OCI-LY7 (cell line): ENCODE measurements around the gene IL1A. TPM values are rescaled to one million over a fixed set of nuclear protein-coding genes. Genes with fewer than 3 reads are reported as not detected.

Experiments
- BruUV-seq: library from RNA; stranded (reverse); fragments of 400-500 nt; replicated peaks from 2 replicates; lab custom pipeline; 2021; lab: Mats Ljungman, UMichigan
- CTCF ChIA-PET: fragments of 300-600 bp; sonication (Branson Sonifier 250); formaldehyde crosslinking; loops from one replicate; lab custom pipeline; 2022; ENCODE audit warnings: antibody characterized with exemption; ENCODE audit not compliant: unreplicated experiment; lab: Charles Lee
- POLR2A ChIA-PET: fragments of 300-600 bp; sonication (Branson Sonifier 250); formaldehyde crosslinking; loops from one replicate; lab custom pipeline; 2022; ENCODE audit warnings: antibody characterized with exemption; lab: Charles Lee
- DNase-seq: peaks from one replicate; pipeline ENCODE4 v3.0.0-alpha.2; 2015; ENCODE audit warnings: low spot score
- H2AFZ ChIP-seq: fragments of 200-600 bp; sonication (generic), shearing (Covaris generic); 2 replicates; pipeline ENCODE4 v1.6.1; 2014; ENCODE audit warnings: mild to moderate bottlenecking, antibody characterized with exemption, low read length, moderate library complexity
- H3K27ac ChIP-seq: fragments of 200-600 bp; sonication (generic); 2 replicates; pipeline ENCODE4 v1.5.1; 2014; ENCODE audit warnings: mixed run types, low read depth, mild to moderate bottlenecking, moderate library complexity, low read length, inconsistent platforms; ENCODE audit not compliant: poor library complexity, severe bottlenecking
- H3K36me3 ChIP-seq: fragments of 200-600 bp; sonication (generic); 2 replicates; pipeline ENCODE4 v1.6.1; 2014; ENCODE audit warnings: mild to moderate bottlenecking, antibody characterized with exemption, low read length, moderate library complexity, mixed read lengths; ENCODE audit not compliant: insufficient read depth
- H3K4me1 ChIP-seq: fragments of 200-600 bp; sonication (generic); 2 replicates; pipeline ENCODE4 v1.5.1; 2014; ENCODE audit warnings: mild to moderate bottlenecking, low read length; ENCODE audit not compliant: insufficient read depth, poor library complexity, severe bottlenecking
- H3K4me2 ChIP-seq: fragments of 200-600 bp; sonication (generic); 2 replicates; pipeline ENCODE4 v1.6.1; 2014; ENCODE audit warnings: mild to moderate bottlenecking, low read length
- H3K4me3 ChIP-seq: fragments of 200-600 bp; sonication (generic); 2 replicates; pipeline ENCODE4 v1.5.1; 2014; ENCODE audit warnings: mild to moderate bottlenecking, low read depth, low read length; ENCODE audit not compliant: poor library complexity, severe bottlenecking
- H3K79me2 ChIP-seq: fragments of 200-600 bp; sonication (generic); 2 replicates; pipeline ENCODE4 v1.6.1; 2016; ENCODE audit warnings: low read depth, mild to moderate bottlenecking, low read length, moderate library complexity, mixed read lengths; ENCODE audit not compliant: insufficient read depth
- H3K9me2 ChIP-seq: fragments of 200-600 bp; sonication (generic); 2 replicates; pipeline ENCODE4 v1.6.1; 2016; ENCODE audit warnings: mild to moderate bottlenecking, low read length, mixed read lengths; ENCODE audit not compliant: insufficient read depth
- H3K9me3 ChIP-seq: fragments of 200-600 bp; sonication (generic); 2 replicates; pipeline ENCODE4 v1.6.1; 2014; ENCODE audit warnings: mild to moderate bottlenecking, mixed run types, low read length, mixed read lengths
- H4K20me1 ChIP-seq: fragments of 200-600 bp; sonication (generic); 2 replicates; pipeline ENCODE4 v1.6.1; 2014; ENCODE audit warnings: mild to moderate bottlenecking, antibody characterized with exemption, low read length, moderate library complexity, mixed read lengths; ENCODE audit not compliant: insufficient read depth
- CTCF ChIP-seq: fragments of 200-600 bp; sonication (generic); conservative IDR thresholded peaks from 2 replicates; pipeline ENCODE4 v1.5.1; 2014; ENCODE audit warnings: mild to moderate bottlenecking, antibody characterized with exemption, low read length, moderate library complexity, mixed read lengths
- EZH2phosphoT487 ChIP-seq: fragments of 200-600 bp; sonication (generic); IDR thresholded peaks from 2 replicates; pipeline ENCODE4 v1.6.1; 2018; ENCODE audit warnings: low read depth, borderline replicate concordance, mild to moderate bottlenecking, mixed run types, antibody characterized with exemption, low read length, moderate library complexity, mixed read lengths
- intact Hi-C: fragments of 100-400 bp; cut with micrococcal nuclease; formaldehyde crosslinking; loops from one replicate; pipeline ENCODE4 v1.10.0; 2022; ENCODE audit not compliant: unreplicated experiment
- total RNA-seq, 2 experiments: library from RNA; depleted of rRNA in 1 of 2; stranded (reverse); fragments of >200 nt in 1 of 2; shearing (Covaris generic) in 1 of 2; gene quantifications; 2 replicates each; pipeline ENCODE4 v1.2.3, GENCODE V29; 2014 to 2022

The IL1A gene
- total RNA-seq, 2 experiments from 2014 or later: not detected

- intact Hi-C loops: no loop called here
- no peak for TF ChIP-seq CTCF
- no peak for TF ChIP-seq EZH2phosphoT487
- BruUV-seq: no TSS peak
- Histone ChIP-seq H4K20me1 (no peaks in the 10 kb centered on the region), H3K4me1 (peaks cover 14% of the 10 kb centered on the region), H3K79me2 (no peaks in the 10 kb centered on the region), H3K9me2 (no peaks in the 10 kb centered on the region), H2AFZ (no peak overlapping the region), H3K36me3 (no peaks in the 10 kb centered on the region), H3K9me3 (no peaks in the 10 kb centered on the region), H3K4me2 (no peak overlapping the region), H3K27ac (no peak overlapping the region), H3K4me3 (no peak overlapping the region)
- no peak for DNase-seq
- POLR2A ChIA-PET: interaction anchor here (0.6 to 1.2 kb wide), 3 partner anchors 8 to 310 kb away, joined by 3 to 4 read pairs (median 3); partner anchors contain the start of gene NT5DC4
- CTCF ChIA-PET: no interaction called here
Observed at GRCh38 chr2:112790305-112790704, 6.0 kb upstream of the IL1A start.

GRCh38 chr2:112789186-112789585, 4.9 kb upstream of the IL1A start:
- ChIA-PET POLR2A (interaction anchor here (0.6 to 1.6 kb wide), 4 partner anchors 8 to 16 kb away, joined by 3 to 6 read pairs (median 4); no protein-coding TSS in a partner anchor), CTCF (no interaction called here)
- BruUV-seq: no TSS peak
- H3K36me3 ChIP-seq: no peaks in the 10 kb centered on the region
- H4K20me1 ChIP-seq: no peaks in the 10 kb centered on the region
- no peaks in the 10 kb centered on the region for H3K9me2 ChIP-seq
- no peaks in the 10 kb centered on the region for H3K79me2 ChIP-seq
- DNase-seq: no peak
- intact Hi-C loops: no loop called here
- H3K4me1 ChIP-seq: peaks cover 10% of the 10 kb centered on the region
- H3K4me2 ChIP-seq: no peak overlapping the region
- no peak overlapping the region for H3K27ac ChIP-seq
- H2AFZ ChIP-seq: no peak overlapping the region
- no peak overlapping the region for H3K4me3 ChIP-seq
- no peaks in the 10 kb centered on the region for H3K9me3 ChIP-seq
- TF ChIP-seq CTCF: no peak
- no peak for TF ChIP-seq EZH2phosphoT487

- H3K79me2 ChIP-seq: no peaks in the 10 kb centered on the region
- DNase-seq: no peak
- TF ChIP-seq CTCF: no peak
- TF ChIP-seq EZH2phosphoT487: no peak
- no peaks in the 10 kb centered on the region for H3K9me3 ChIP-seq
- no peak overlapping the region for H3K4me3 ChIP-seq
- H3K27ac ChIP-seq: no peak overlapping the region
- H2AFZ ChIP-seq: no peak overlapping the region
- no peaks in the 10 kb centered on the region for H3K9me2 ChIP-seq
- H3K4me2 ChIP-seq: no peak overlapping the region
- ChIA-PET POLR2A (interaction anchor here (0.6 to 1.6 kb wide), 4 partner anchors 8 to 15 kb away, joined by 3 to 6 read pairs (median 4); no protein-coding TSS in a partner anchor), CTCF (no interaction called here)
- peaks cover 5% of the 10 kb centered on the region for H3K4me1 ChIP-seq
- no peaks in the 10 kb centered on the region for H3K36me3 ChIP-seq
- H4K20me1 ChIP-seq: no peaks in the 10 kb centered on the region
- intact Hi-C loops: no loop called here
- BruUV-seq: no TSS peak
Observed at GRCh38 chr2:112788653-112789052, 4.4 kb upstream of the IL1A start.
